ENCODE data around the gene FRMD4B. TPM values are rescaled to one million over a fixed set of nuclear protein-coding genes. Genes with fewer than 3 reads are reported as not detected.

FRMD4B gene
- total and polyA plus RNA-seq, 10 of the 15 experiments (the other 5 are each of a cell fraction or from before 2014, with no cell fraction given), result 3.9 to 11.4 (median 8.0) TPM

- no peak for TF ChIP-seq PBX3 (IDR thresholded peaks at IDR 0.05; ENCODE audit: insufficient replicate concordance, low read depth, low read length)
- TF ChIP-seq EGR1 (IDR thresholded peaks at IDR 0.05; ENCODE audit: borderline replicate concordance in 1 of 2, low read depth in 2 of 2, low read length in 2 of 2), result no peak
- TF ChIP-seq E4F1 (IDR thresholded peaks at IDR 0.05; ENCODE audit: borderline replicate concordance, partially characterized antibody), result no peak
- TF ChIP-seq TCF7 (IDR thresholded peaks at IDR 0.05; ENCODE audit: borderline replicate concordance), result no peak
- TF ChIP-seq IKZF2 (IDR thresholded peaks at IDR 0.05), result peak; percentile 44 to 55; a peak in 3 of 4 replicates
- TF ChIP-seq NFIC (IDR thresholded peaks at IDR 0.05; ENCODE audit: low read depth, low read length), result no peak
- TF ChIP-seq KAT2A (conservative IDR thresholded peaks at IDR 0.05; ENCODE audit: control insufficient read depth, low read depth, low read length), result no peak
- no peak for TF ChIP-seq CREM (IDR thresholded peaks at IDR 0.05; ENCODE audit: low read depth)
- TF ChIP-seq HDAC2 (IDR thresholded peaks at IDR 0.05), result no peak
- TF ChIP-seq MEF2A (IDR thresholded peaks at IDR 0.05; ENCODE audit: insufficient read depth, low read depth, low read length), result 0 out of 2 replicates have a peak, but pooled peaks have one; percentile 30
- peak; percentile 49; the same call in 1 of the 2 replicates for TF ChIP-seq YY1 (IDR thresholded peaks at IDR 0.05; ENCODE audit: low read depth, low read length)
- no peak for TF ChIP-seq LARP7 (IDR thresholded peaks at IDR 0.05)
- TF ChIP-seq NBN (IDR thresholded peaks at IDR 0.05), result peak; percentile 40; the same call in 1 of the 2 replicates
- no peak for TF ChIP-seq TBL1XR1 (IDR thresholded peaks at IDR 0.05; ENCODE audit: low read depth, low read length)
- no peak for TF ChIP-seq EED (IDR thresholded peaks at IDR 0.05; ENCODE audit: low read depth)
- no peak for TF ChIP-seq ATF3 (IDR thresholded peaks at IDR 0.05; ENCODE audit: borderline replicate concordance, extremely low read depth, low read depth, low read length)
- TF ChIP-seq PKNOX1 (IDR thresholded peaks at IDR 0.05), result no peak
- TF ChIP-seq ZNF384 (IDR thresholded peaks at IDR 0.05; ENCODE audit: borderline replicate concordance, low read depth, low read length), result peak; percentile 24; the same call in 1 of the 2 replicates
- no peak for TF ChIP-seq IRF4 (IDR thresholded peaks at IDR 0.05; ENCODE audit: low read depth, low read length)
- peak; percentile 82 for TF ChIP-seq ZNF24 (IDR thresholded peaks at IDR 0.05)
- TF ChIP-seq, protein P1, sequence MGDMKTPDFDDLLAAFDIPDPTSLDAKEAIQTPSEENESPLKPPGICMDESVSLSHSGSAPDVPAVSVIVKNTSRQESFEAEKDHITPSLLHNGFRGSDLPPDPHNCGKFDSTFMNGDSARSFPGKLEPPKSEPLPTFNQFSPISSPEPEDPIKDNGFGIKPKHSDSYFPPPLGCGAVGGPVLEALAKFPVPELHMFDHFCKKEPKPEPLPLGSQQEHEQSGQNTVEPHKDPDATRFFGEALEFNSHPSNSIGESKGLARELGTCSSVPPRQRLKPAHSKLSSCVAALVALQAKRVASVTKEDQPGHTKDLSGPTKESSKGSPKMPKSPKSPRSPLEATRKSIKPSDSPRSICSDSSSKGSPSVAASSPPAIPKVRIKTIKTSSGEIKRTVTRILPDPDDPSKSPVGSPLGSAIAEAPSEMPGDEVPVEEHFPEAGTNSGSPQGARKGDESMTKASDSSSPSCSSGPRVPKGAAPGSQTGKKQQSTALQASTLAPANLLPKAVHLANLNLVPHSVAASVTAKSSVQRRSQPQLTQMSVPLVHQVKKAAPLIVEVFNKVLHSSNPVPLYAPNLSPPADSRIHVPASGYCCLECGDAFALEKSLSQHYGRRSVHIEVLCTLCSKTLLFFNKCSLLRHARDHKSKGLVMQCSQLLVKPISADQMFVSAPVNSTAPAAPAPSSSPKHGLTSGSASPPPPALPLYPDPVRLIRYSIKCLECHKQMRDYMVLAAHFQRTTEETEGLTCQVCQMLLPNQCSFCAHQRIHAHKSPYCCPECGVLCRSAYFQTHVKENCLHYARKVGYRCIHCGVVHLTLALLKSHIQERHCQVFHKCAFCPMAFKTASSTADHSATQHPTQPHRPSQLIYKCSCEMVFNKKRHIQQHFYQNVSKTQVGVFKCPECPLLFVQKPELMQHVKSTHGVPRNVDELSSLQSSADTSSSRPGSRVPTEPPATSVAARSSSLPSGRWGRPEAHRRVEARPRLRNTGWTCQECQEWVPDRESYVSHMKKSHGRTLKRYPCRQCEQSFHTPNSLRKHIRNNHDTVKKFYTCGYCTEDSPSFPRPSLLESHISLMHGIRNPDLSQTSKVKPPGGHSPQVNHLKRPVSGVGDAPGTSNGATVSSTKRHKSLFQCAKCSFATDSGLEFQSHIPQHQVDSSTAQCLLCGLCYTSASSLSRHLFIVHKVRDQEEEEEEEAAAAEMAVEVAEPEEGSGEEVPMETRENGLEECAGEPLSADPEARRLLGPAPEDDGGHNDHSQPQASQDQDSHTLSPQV (IDR thresholded peaks at IDR 0.05), result no peak
- no peak for TF ChIP-seq FOXM1 (IDR thresholded peaks at IDR 0.05; ENCODE audit: low read depth, low read length)
Measured at GRCh38 chr3:69324362-69325025, 61.4 kb downstream of the FRMD4B start (continued).
